IMR-90 (cell line): Measurements from ENCODE around the gene S100A1.

Source experiments
- BHLHE40 ChIP-seq: fragments of 150-350 bp; IDR thresholded peaks from 2 replicates; pipeline ENCODE4 v1.6.1; 2016; ENCODE audit warnings: mild to moderate bottlenecking, low read depth, low read length
- CHD1 ChIP-seq: IDR thresholded peaks from 2 replicates; pipeline ENCODE4 v1.6.1; 2012; ENCODE audit warnings: low read depth, low read length, improper control_type of control experiment
- CTCF ChIP-seq: conservative IDR thresholded peaks from 2 replicates; pipeline ENCODE4 v1.5.1; 2012; ENCODE audit warnings: mild to moderate bottlenecking, low read depth, low read length, improper control_type of control experiment
- ELK1 ChIP-seq: fragments of 150-350 bp; IDR thresholded peaks from 2 replicates; pipeline ENCODE4 v1.6.1; 2016; ENCODE audit warnings: low read depth, mild to moderate bottlenecking, low read length, moderate library complexity, borderline replicate concordance
- MAFK ChIP-seq: IDR thresholded peaks from 2 replicates; pipeline ENCODE4 v1.6.1; 2012; ENCODE audit warnings: low read depth, low read length, improper control_type of control experiment
- MAZ ChIP-seq: IDR thresholded peaks from 2 replicates; pipeline ENCODE4 v1.6.1; 2012; ENCODE audit warnings: low read depth, mild to moderate bottlenecking, low read length, improper control_type of control experiment, moderate library complexity, borderline replicate concordance
- MXI1 ChIP-seq: IDR thresholded peaks from 2 replicates; pipeline ENCODE4 v1.6.1; 2012; ENCODE audit warnings: low read depth, mild to moderate bottlenecking, low read length, moderate library complexity, borderline replicate concordance
- POLR2A ChIP-seq: IDR thresholded peaks from 2 replicates; pipeline ENCODE4 v1.6.1; 2012; ENCODE audit warnings: mild to moderate bottlenecking, low read depth, low read length
- RAD21 ChIP-seq: IDR thresholded peaks from 2 replicates; pipeline ENCODE4 v1.6.1; 2012; ENCODE audit warnings: low read length, improper control_type of control experiment
- RCOR1 ChIP-seq: IDR thresholded peaks from 2 replicates; pipeline ENCODE4 v1.6.1; 2012; ENCODE audit warnings: mild to moderate bottlenecking, low read length, improper control_type of control experiment; ENCODE audit not compliant: insufficient replicate concordance
- TF ChIP-seq, protein P1 (sequence below): fragments of 150-350 bp; IDR thresholded peaks from 2 replicates; pipeline ENCODE4 v1.6.1; 2017; ENCODE audit warnings: mild to moderate bottlenecking, antibody characterized with exemption, low read length, low read depth

DNA sequence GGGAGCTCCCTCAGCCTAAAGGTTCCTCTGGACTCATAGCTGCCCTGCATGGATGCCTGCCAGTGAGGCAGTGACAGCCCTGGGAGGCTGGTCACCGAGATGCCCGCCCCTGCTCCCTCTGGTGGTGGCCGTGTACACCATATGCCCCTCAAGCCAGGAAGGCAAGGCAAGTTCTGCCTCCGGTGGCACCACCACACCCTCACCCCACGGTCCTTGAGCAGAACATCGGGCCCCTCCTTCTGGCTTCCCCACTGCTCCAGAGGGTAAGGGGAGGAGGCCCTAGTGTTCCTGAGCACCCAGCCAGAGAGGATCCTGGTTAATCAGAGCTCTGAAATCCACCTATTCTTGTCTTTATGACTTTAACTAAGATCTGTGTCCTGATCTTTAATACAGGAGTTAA is 10.6 kb upstream of the S100A1 start:
- TF ChIP-seq CTCF (peak; percentile 60), POLR2A (no peak; the same call in 1 of the 2 replicates), RAD21 (peak; percentile 55), MAFK (no peak), ELK1 (no peak), CHD1 (no peak), RCOR1 (no peak), MAZ (no peak; the same call in 1 of the 2 replicates), MXI1 (no peak), BHLHE40 (no peak)
- TF ChIP-seq, protein P1, sequence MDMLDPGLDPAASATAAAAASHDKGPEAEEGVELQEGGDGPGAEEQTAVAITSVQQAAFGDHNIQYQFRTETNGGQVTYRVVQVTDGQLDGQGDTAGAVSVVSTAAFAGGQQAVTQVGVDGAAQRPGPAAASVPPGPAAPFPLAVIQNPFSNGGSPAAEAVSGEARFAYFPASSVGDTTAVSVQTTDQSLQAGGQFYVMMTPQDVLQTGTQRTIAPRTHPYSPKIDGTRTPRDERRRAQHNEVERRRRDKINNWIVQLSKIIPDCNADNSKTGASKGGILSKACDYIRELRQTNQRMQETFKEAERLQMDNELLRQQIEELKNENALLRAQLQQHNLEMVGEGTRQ: no peak
